ENCODE results near the gene MCTP1. TPM values are rescaled to one million over a fixed set of nuclear protein-coding genes. Genes with fewer than 3 reads are reported as not detected.

Gene MCTP1
- total and polyA plus RNA-seq, 9 of the 15 experiments (the other 6 are each of a cell fraction or from before 2014, with no cell fraction given): 0.04 to 0.93 (median 0.06) TPM; not detected in 4

GRCh38 chr5:95237324-95237723 lies 47.6 kb downstream of the MCTP1 start:
- Histone ChIP-seq H3K4me2 (ENCODE audit: insufficient read depth, low read length) (no peak overlapping the region), H4K20me1 (replicated peaks; ENCODE audit: control insufficient read depth, insufficient read depth, low read length) (0 out of 2 replicates have a peak, but pooled peaks cover 2% of the 10 kb centered on the region), H3K9ac (ENCODE audit: insufficient read depth in 1 of 2, low read depth in 2 of 2, low read length in 2 of 2) (no peak overlapping the region), H3K9me1 (ENCODE audit: control insufficient read depth, insufficient read depth, low read length) (no peaks in the 10 kb centered on the region), H3K4me3 (no peak overlapping the region), H3K27ac (ENCODE audit: extremely low read depth, low read depth, low read length) (no peak overlapping the region), H3K27me3 (ENCODE audit: control insufficient read depth in 2 of 2, insufficient read depth in 2 of 2, low read length in 2 of 2) (no peaks in the 10 kb centered on the region), H3K79me2 (ENCODE audit: control insufficient read depth, insufficient read depth, low read length) (no peaks in the 10 kb centered on the region), H2AFZ (ENCODE audit: low read depth, low read length) (no peak overlapping the region), H3K9me3 (replicated peaks; ENCODE audit: control insufficient read depth, insufficient read depth, low read depth, low read length) (no peaks in the 10 kb centered on the region), H3K4me1 (replicated peaks in 1 of 2; ENCODE audit: control insufficient read depth in 2 of 2, insufficient read depth in 2 of 2, low read length in 2 of 2) (no peaks in the 10 kb centered on the region), H3K36me3 (ENCODE audit: control insufficient read depth, insufficient read depth, low read length) (no peaks in the 10 kb centered on the region)
- WGBS (ENCODE audit: insufficient coverage, low coverage, missing lambda C conversion rate): 2% methylated on average over 5 of the region's 5 CpGs
- in situ Hi-C loops (cut with MboI) (no loop called here), intact Hi-C loops (cut with micrococcal nuclease) (loop anchor here (10.0 kb wide), 1 partner anchor 273 kb away; no protein-coding TSS in a partner anchor)
- DNase-seq (ENCODE audit: extremely low read depth in 1 of 4, low spot score in 3 of 4) (no peak), FAIRE-seq (no peak), ATAC-seq (no peak)
- no TSS peak for BruUV-seq (replicated peaks)
- ChIA-PET POLR2A (no interaction called here), CTCF (ENCODE audit: low intra/inter-chr PET ratio) (interaction anchor here (0.6 kb wide), 1 partner anchor 419 kb away, joined by 3 read pairs; no protein-coding TSS in a partner anchor)
- TF ChIP-seq ZNF140 (CRISPR knock-in tag; IDR thresholded peaks at IDR 0.05) (no peak), ZBTB2 (IDR thresholded peaks at IDR 0.05) (no peak), ZNF277 (CRISPR knock-in tag; IDR thresholded peaks at IDR 0.05; ENCODE audit: borderline replicate concordance) (no peak), NFIC (IDR thresholded peaks at IDR 0.05) (no peak), ATF7 (IDR thresholded peaks at IDR 0.05) (no peak), ZNF75A (CRISPR knock-in tag; IDR thresholded peaks at IDR 0.05) (no peak), POLR3A (IDR thresholded peaks at IDR 0.05; ENCODE audit: borderline replicate concordance, extremely low read depth, insufficient read depth, insufficient read length) (no peak), CHD2 (IDR thresholded peaks at IDR 0.05; ENCODE audit: low read depth, low read length) (no peak), RBM34 (IDR thresholded peaks at IDR 0.05; ENCODE audit: borderline replicate concordance, insufficient read depth, low read length) (no peak), CREB3L1 (IDR thresholded peaks at IDR 0.05; ENCODE audit: borderline replicate concordance, low read depth) (no peak), ZNF121 (CRISPR knock-in tag; conservative IDR thresholded peaks at IDR 0.05) (no peak), ZC3H11A (IDR thresholded peaks at IDR 0.05; ENCODE audit: low read depth, low read length) (no peak), ZBTB5 (IDR thresholded peaks at IDR 0.05) (no peak), TOE1 (IDR thresholded peaks at IDR 0.05; ENCODE audit: borderline replicate concordance) (no peak), TOE1 (CRISPR knock-in tag; IDR thresholded peaks at IDR 0.05; ENCODE audit: borderline replicate concordance, low read depth) (no peak), CCNT2 (IDR thresholded peaks at IDR 0.05; ENCODE audit: borderline replicate concordance, extremely low read depth, insufficient read length, low read depth, low read length) (no peak), SREBF2 (CRISPR knock-in tag; IDR thresholded peaks at IDR 0.05) (no peak), GABPA (tag; conservative IDR thresholded peaks at IDR 0.05; ENCODE audit: low read depth) (no peak)
